Measurements from ENCODE around the gene ARHGAP29. TPM values are rescaled to one million over a fixed set of nuclear protein-coding genes. Genes with fewer than 3 reads are reported as not detected.
A peak's percentile ranks its signal among the peaks of the same experiment; 100 is the strongest.

Gene ARHGAP29
- total RNA-seq, 1 experiment from 2014 or later, result 161 TPM

DNA sequence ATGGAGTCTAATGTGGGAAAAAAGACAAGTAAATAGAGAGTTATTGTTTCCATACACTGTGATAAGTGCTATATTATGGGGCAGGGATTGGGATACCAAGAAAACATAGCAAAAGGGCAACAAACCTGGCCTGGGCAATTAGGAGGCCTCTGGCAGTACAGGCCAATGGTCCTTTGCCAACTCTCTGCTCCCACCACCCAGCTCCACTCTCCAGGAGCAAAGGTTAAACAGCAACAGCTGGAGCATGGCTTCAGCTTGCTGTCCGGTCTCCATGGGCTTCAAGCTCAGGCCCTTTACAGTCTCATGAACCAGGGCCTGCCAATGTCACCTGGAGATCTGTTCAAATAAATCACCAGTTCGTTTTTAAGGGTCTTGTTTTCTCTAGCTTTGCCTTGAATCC, 37.2 kb upstream of the ARHGAP29 start:
- Histone ChIP-seq H3K9me2 (replicated peaks; ENCODE audit: low read length) (no peaks in the 10 kb centered on the region), H3K36me3 (ENCODE audit: low read depth, low read length) (no peaks in the 10 kb centered on the region), H3K79me2 (ENCODE audit: low read length) (0 out of 2 replicates have a peak, but pooled peaks cover 6% of the 10 kb centered on the region), H4K20me1 (ENCODE audit: low read length) (no peaks in the 10 kb centered on the region), H3K27me3 (ENCODE audit: low read length) (no peaks in the 10 kb centered on the region), H3K9me3 (ENCODE audit: low read length) (no peaks in the 10 kb centered on the region), H3K4me1 (ENCODE audit: insufficient read depth, low read length) (peaks cover 52% of the 10 kb centered on the region), H3F3A (ENCODE audit: low read length, unreplicated experiment) (peaks cover 6% of the 10 kb centered on the region), H3K27ac (ENCODE audit: low read length) (0 out of 2 replicates have a peak overlapping the region, but pooled peaks have one; percentile 3), H3K9ac (ENCODE audit: low read length) (no peak overlapping the region), H2AFZ (ENCODE audit: low read length) (no peak overlapping the region), H3K4me2 (ENCODE audit: low read length) (no peak overlapping the region), H3K4me3 (ENCODE audit: low read length) (no peak overlapping the region)
- no TSS peak for BruUV-seq (replicated peaks)
- no peak for DNase-seq
- intact Hi-C loops (cut with micrococcal nuclease), result no loop called here
- ChIA-PET POLR2A (ENCODE audit: unreplicated experiment) (no interaction called here), CTCF (no interaction called here)
- TF ChIP-seq EZH2 (IDR thresholded peaks at IDR 0.05; ENCODE audit: low read length, unreplicated experiment), result no peak
- no peak for ATAC-seq

DNA sequence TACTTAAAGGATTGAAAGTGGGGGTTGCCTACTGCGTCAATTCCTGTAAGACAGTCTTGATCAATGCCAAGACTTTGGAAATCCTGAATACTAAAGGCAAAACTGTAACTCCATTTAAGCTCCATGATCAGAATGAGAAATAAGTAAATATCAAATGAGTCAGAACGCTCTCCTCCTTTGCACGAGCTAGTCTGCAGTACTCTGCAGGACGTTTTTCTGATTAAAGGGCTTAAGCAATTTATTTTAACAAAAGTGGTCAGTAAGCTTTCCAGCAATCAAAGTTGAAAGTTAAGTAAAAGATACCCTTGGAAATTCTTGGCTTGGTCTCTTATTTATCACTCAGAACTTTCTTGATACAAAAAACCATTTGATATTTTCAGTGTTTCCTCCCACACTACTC, 35.7 kb upstream of the ARHGAP29 start:
- TF ChIP-seq EZH2 (IDR thresholded peaks at IDR 0.05; ENCODE audit: low read length, unreplicated experiment) (no peak), EZH2phosphoT487 (IDR thresholded peaks at IDR 0.05; ENCODE audit: borderline replicate concordance, low read length) (no peak)
- TF ChIP-seq, protein P1, sequence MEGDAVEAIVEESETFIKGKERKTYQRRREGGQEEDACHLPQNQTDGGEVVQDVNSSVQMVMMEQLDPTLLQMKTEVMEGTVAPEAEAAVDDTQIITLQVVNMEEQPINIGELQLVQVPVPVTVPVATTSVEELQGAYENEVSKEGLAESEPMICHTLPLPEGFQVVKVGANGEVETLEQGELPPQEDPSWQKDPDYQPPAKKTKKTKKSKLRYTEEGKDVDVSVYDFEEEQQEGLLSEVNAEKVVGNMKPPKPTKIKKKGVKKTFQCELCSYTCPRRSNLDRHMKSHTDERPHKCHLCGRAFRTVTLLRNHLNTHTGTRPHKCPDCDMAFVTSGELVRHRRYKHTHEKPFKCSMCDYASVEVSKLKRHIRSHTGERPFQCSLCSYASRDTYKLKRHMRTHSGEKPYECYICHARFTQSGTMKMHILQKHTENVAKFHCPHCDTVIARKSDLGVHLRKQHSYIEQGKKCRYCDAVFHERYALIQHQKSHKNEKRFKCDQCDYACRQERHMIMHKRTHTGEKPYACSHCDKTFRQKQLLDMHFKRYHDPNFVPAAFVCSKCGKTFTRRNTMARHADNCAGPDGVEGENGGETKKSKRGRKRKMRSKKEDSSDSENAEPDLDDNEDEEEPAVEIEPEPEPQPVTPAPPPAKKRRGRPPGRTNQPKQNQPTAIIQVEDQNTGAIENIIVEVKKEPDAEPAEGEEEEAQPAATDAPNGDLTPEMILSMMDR (conservative IDR thresholded peaks at IDR 0.05; ENCODE audit: low read depth, low read length), result no peak
- Histone ChIP-seq H3K9ac (ENCODE audit: low read length) (peak overlapping the region; percentile 36), H3K36me3 (ENCODE audit: low read depth, low read length) (no peaks in the 10 kb centered on the region; the same call in 1 of the 2 replicates), H3K79me2 (ENCODE audit: low read length) (0 out of 2 replicates have a peak, but pooled peaks cover 6% of the 10 kb centered on the region), H3K9me2 (replicated peaks; ENCODE audit: low read length) (no peaks in the 10 kb centered on the region), H3F3A (ENCODE audit: low read length, unreplicated experiment) (peaks cover 6% of the 10 kb centered on the region), H3K4me3 (ENCODE audit: low read length) (peak overlapping the region; percentile 6; the same call in 1 of the 2 replicates), H3K27ac (ENCODE audit: low read length) (peak overlapping the region; percentile 94), H3K4me2 (ENCODE audit: low read length) (peak overlapping the region; percentile 70), H2AFZ (ENCODE audit: low read length) (peak overlapping the region; percentile 58), H3K27me3 (ENCODE audit: low read length) (no peaks in the 10 kb centered on the region), H3K9me3 (ENCODE audit: low read length) (no peaks in the 10 kb centered on the region), H3K4me1 (ENCODE audit: insufficient read depth, low read length) (peaks cover 46% of the 10 kb centered on the region), H4K20me1 (ENCODE audit: low read length) (no peaks in the 10 kb centered on the region)
- DNase-seq, result peak; percentile 60
- peak; percentile 49 for ATAC-seq
- intact Hi-C loops (cut with micrococcal nuclease), result no loop called here
- ChIA-PET POLR2A (ENCODE audit: unreplicated experiment) (interaction anchor here (0.6 to 1.5 kb wide), 4 partner anchors 13 to 37 kb away, joined by 3 to 9 read pairs (median 4); no protein-coding TSS in a partner anchor), CTCF (interaction anchor here (0.7 to 1.4 kb wide), 2 partner anchors 25 to 62 kb away, joined by 4 to 5 read pairs; no protein-coding TSS in a partner anchor)
- no TSS peak for BruUV-seq (replicated peaks)

DNA sequence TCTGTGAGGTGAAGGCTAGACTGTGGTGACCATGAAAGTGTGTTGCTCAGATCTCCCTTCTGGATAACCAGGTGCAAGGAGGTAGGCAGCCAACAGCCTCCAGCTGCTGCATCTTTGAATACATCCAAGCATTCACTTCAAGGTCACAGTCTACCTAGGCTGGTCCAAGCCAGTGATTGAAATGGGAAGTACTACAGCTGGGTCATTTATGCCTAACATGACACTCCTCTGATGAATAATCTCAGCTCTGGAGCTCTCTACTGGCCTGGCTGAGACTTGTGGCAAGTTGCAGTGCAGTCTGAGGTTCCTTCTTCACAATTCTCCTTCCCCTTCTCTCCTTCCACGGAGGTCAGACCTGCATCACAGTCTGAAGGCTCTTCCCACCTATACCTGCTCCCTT, 35.0 kb upstream of the ARHGAP29 start:
- ATAC-seq (peak; percentile 16; the same call in 1 of the 2 replicates), DNase-seq (no peak)
- peaks cover 6% of the 10 kb centered on the region for H3F3A ChIP-seq (ENCODE audit: low read length, unreplicated experiment)
- POLR2A ChIA-PET (ENCODE audit: unreplicated experiment), result interaction anchor here (1.5 kb wide), 1 partner anchor 18 kb away, joined by 9 read pairs; no protein-coding TSS in a partner anchor
- no peaks in the 10 kb centered on the region for H3K9me3 ChIP-seq (ENCODE audit: low read length)
- H3K4me3 ChIP-seq (ENCODE audit: low read length), result no peak overlapping the region
- peaks cover 46% of the 10 kb centered on the region for H3K4me1 ChIP-seq (ENCODE audit: insufficient read depth, low read length)
- H3K4me2 ChIP-seq (ENCODE audit: low read length), result peak overlapping the region; percentile 70
- H3K9me2 ChIP-seq (replicated peaks; ENCODE audit: low read length), result no peaks in the 10 kb centered on the region
- peak overlapping the region; percentile 94 for H3K27ac ChIP-seq (ENCODE audit: low read length)
- H2AFZ ChIP-seq (ENCODE audit: low read length), result no peak overlapping the region
- H3K79me2 ChIP-seq (ENCODE audit: low read length), result 0 out of 2 replicates have a peak, but pooled peaks cover 6% of the 10 kb centered on the region
- CTCF ChIA-PET, result interaction anchor here (0.7 to 1.4 kb wide), 2 partner anchors 25 to 63 kb away, joined by 4 to 5 read pairs; no protein-coding TSS in a partner anchor
- TF ChIP-seq, protein P1 (conservative IDR thresholded peaks at IDR 0.05; ENCODE audit: low read depth, low read length), result peak; percentile 26; the same call in 1 of the 2 replicates
- no peak for TF ChIP-seq EZH2 (IDR thresholded peaks at IDR 0.05; ENCODE audit: low read length, unreplicated experiment)
- intact Hi-C loops (cut with micrococcal nuclease), result no loop called here
- H3K27me3 ChIP-seq (ENCODE audit: low read length), result no peaks in the 10 kb centered on the region
- no peaks in the 10 kb centered on the region for H4K20me1 ChIP-seq (ENCODE audit: low read length)
- peak overlapping the region; percentile 36 for H3K9ac ChIP-seq (ENCODE audit: low read length)
- BruUV-seq (replicated peaks), result no TSS peak
- no peaks in the 10 kb centered on the region; the same call in 1 of the 2 replicates for H3K36me3 ChIP-seq (ENCODE audit: low read depth, low read length)
